BE2C (cell line): Measurements from ENCODE around the gene FAM124A.

Source experiments
- DNase-seq: peaks from one replicate; pipeline ENCODE4 v3.0.0-alpha.2; 2020
- H3K27me3 ChIP-seq: fragments of 250-450 bp; sonication (Bioruptor Pico); 2 replicates; pipeline ENCODE4 v1.5.1; 2020; ENCODE audit warnings: mild to moderate bottlenecking
- H3K36me3 ChIP-seq: fragments of 250-450 bp; sonication (Bioruptor Pico); 2 replicates; pipeline ENCODE4 v1.5.1; 2020; ENCODE audit warnings: mild to moderate bottlenecking
- H3K4me1 ChIP-seq: fragments of 250-450 bp; sonication (Bioruptor Pico); 2 replicates; pipeline ENCODE4 v1.5.1; 2020
- H3K4me3 ChIP-seq: 2 replicates; pipeline ENCODE4 v1.5.1; 2011; ENCODE audit warnings: low read depth, low read length
- H3K9me3 ChIP-seq: fragments of 250-450 bp; sonication (Bioruptor Pico); 2 replicates; pipeline ENCODE4 v1.5.1; 2020
- TF ChIP-seq, protein P1 (sequence below): IDR thresholded peaks from 2 replicates; pipeline ENCODE4 v1.5.1; 2012; ENCODE audit warnings: mild to moderate bottlenecking, low read depth, low read length

FAM124A gene

DNA sequence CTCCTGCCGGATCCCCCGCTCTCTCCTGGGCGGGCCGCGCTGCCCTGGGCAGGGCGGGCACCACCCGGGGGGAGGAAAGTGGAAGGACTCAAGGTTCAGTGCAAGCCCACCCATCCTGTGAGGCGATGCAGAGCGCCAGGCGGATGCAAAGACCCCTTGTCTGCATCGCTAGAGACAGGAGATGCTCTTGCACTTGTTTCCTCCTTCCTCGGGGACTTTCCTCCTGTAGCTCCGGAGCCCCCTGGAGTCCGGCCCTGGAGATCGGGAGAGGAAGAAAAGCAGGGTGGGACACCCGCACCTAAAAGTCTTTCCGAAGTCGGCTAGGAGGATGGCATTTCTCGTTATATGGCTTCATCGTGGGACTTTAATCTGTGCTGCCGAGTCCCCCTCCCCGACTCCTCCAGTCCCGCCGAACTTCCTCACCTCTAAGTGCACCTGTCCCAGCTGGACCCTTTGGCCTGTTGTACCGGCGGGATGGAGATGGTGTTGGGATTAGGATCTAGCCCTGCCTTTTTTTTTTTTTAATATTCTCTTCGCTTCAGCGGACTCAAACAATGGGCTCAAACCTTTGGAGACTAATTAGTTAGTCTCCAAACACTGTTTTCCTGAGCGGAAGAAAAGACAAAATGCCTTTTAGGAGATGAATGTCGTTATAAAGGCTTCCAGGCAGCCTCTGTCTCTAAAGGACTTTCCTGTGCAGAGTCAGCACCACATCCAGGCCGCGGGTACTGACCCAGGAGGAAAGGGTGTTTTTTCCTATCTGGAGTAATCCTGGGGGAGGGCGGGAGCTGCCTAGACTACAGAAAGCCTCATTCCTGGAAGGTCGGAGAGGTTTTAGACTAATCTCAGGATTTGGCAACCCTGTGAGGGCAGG lies 725 bp downstream of the FAM124A start:
- DNase-seq, result peak; percentile 49
- peak overlapping the region; percentile 66 for H3K4me3 ChIP-seq

GRCh38 chr13:51223560-51224270 lies 1.5 kb downstream of the FAM124A start:
- TF ChIP-seq, protein P1, sequence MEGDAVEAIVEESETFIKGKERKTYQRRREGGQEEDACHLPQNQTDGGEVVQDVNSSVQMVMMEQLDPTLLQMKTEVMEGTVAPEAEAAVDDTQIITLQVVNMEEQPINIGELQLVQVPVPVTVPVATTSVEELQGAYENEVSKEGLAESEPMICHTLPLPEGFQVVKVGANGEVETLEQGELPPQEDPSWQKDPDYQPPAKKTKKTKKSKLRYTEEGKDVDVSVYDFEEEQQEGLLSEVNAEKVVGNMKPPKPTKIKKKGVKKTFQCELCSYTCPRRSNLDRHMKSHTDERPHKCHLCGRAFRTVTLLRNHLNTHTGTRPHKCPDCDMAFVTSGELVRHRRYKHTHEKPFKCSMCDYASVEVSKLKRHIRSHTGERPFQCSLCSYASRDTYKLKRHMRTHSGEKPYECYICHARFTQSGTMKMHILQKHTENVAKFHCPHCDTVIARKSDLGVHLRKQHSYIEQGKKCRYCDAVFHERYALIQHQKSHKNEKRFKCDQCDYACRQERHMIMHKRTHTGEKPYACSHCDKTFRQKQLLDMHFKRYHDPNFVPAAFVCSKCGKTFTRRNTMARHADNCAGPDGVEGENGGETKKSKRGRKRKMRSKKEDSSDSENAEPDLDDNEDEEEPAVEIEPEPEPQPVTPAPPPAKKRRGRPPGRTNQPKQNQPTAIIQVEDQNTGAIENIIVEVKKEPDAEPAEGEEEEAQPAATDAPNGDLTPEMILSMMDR, result no peak
- Histone ChIP-seq H3K9me3 (no peaks in the 10 kb centered on the region), H3K27me3 (peaks cover 5% of the 10 kb centered on the region), H3K4me1 (peaks cover 23% of the 10 kb centered on the region), H3K4me3 (peak overlapping the region; percentile 66), H3K36me3 (no peaks in the 10 kb centered on the region)
- DNase-seq, result no peak

More for the DNA sequence above, 725 bp downstream of the FAM124A start:
- H3K36me3 ChIP-seq, result no peaks in the 10 kb centered on the region
- TF ChIP-seq, protein P1, result peak; percentile 44
- H3K4me1 ChIP-seq, result peaks cover 29% of the 10 kb centered on the region
- peaks cover 5% of the 10 kb centered on the region for H3K27me3 ChIP-seq
- H3K9me3 ChIP-seq, result no peaks in the 10 kb centered on the region

- Histone ChIP-seq H3K27me3 (peaks cover 5% of the 10 kb centered on the region), H3K9me3 (no peaks in the 10 kb centered on the region), H3K4me3 (no peak overlapping the region), H3K4me1 (peaks cover 18% of the 10 kb centered on the region), H3K36me3 (no peaks in the 10 kb centered on the region)
- no peak for DNase-seq
- TF ChIP-seq, protein P1, result no peak
Observed at GRCh38 chr13:51225029-51225428, 2.8 kb downstream of the FAM124A start.

- H3K27me3 ChIP-seq, result no peaks in the 10 kb centered on the region
- H3K4me1 ChIP-seq, result peaks cover 28% of the 10 kb centered on the region
- no peaks in the 10 kb centered on the region for H3K36me3 ChIP-seq
- H3K4me3 ChIP-seq, result no peak overlapping the region
- no peak for DNase-seq
- TF ChIP-seq, protein P1, result no peak
- no peaks in the 10 kb centered on the region for H3K9me3 ChIP-seq
Observed at GRCh38 chr13:51227404-51227803, 5.2 kb downstream of the FAM124A start.

DNA sequence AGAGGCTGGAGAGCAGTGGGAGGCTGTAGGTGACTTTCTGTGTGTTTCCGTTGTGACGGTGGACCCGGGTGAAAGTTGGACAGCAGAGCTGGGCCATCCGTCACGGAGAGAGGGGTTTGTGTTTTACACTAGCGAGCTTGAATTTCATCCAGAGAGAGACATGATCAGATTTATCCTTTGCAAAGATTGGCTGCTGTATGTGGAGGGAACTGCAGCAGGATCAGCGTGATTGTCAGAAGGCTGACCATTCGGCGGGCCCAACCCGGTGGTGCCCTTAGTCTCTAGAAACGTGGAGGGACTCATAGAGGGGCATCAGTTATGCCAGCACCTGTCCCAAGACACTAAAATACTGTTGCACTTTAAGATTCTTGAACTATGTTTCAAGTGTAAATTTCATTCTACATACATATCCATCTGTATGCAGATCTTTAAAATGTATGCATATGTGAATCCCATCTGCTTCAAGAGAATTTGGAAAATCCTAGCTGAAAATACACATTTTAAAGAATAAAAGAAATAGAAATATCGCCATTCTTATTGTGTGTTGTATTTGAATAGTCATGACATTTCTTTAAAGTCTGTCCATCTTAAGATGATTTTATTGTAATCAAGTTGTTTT lies 7.0 kb downstream of the FAM124A start:
- Histone ChIP-seq H3K27me3 (no peaks in the 10 kb centered on the region), H3K4me3 (no peak overlapping the region), H3K4me1 (peaks cover 33% of the 10 kb centered on the region), H3K9me3 (no peaks in the 10 kb centered on the region), H3K36me3 (0 out of 2 replicates have a peak, but pooled peaks cover 3% of the 10 kb centered on the region)
- TF ChIP-seq, protein P1, result no peak
- no peak for DNase-seq
